Stimulated activated CD8-positive, alpha-beta memory T cell treated with anti-CD3 and anti-CD28 coated beads, Interleukin-2, amount 100 ng/mL, for 48 hours (primary cell): Measurements from ENCODE around the gene MLST8.
"Not testable (repeated sequence)": the region's sequence is repeated elsewhere in the genome, so short reads cannot be mapped to it uniquely, and the experiment has no call there.

Experiments
- DNase-seq, 2 donors: peaks; one replicate each; pipeline ENCODE4 v3.0.0-alpha.2; 2020; ENCODE audit warnings: low read depth in 2 of 2

Gene MLST8

DNA sequence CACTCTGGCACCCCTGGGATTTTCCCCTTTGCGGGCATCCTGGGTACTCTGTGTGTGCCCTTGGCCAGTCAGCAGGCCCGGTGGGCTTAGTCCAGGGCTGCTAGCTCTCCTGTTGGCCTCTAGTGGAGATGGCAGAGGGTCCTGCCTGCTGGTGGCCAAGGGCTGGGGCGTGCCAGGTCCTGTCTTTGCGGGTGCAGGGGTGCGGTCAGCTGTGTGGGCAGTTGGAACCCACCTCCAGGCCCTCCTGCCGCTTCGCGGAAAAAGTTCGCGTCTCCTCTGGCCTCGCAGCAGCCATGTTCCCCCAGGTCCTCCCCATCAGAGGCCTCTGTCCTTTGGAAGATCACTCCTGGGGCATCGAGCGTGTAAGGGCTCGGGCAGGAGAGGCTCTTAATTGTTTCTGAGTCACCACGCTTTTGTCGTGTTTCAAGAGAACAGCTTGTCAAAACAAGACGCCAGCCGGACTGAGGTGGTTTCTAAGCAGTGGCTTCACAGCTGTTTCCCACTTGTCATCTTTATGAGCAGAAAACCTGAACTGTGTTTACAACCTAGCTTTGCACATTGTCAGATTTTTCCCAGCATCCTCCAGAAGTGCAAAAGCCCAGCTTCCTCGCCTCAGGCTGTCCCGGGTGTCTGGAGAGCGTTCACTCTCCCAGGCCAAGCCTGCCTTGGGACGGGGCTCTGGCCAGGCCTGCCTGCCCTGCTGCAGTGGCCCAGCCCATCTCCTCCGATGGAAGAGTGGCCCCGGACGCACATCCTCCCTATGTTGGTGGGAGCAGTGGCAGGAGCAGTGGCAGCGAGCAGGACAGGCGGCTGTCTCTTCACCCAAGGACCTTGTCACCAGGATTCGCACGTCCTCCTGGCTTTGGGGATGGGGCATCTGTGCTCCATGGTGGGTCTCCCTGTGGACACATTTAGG, 26.0 kb downstream of the MLST8 start:
- DNase-seq, result no peak

DNA sequence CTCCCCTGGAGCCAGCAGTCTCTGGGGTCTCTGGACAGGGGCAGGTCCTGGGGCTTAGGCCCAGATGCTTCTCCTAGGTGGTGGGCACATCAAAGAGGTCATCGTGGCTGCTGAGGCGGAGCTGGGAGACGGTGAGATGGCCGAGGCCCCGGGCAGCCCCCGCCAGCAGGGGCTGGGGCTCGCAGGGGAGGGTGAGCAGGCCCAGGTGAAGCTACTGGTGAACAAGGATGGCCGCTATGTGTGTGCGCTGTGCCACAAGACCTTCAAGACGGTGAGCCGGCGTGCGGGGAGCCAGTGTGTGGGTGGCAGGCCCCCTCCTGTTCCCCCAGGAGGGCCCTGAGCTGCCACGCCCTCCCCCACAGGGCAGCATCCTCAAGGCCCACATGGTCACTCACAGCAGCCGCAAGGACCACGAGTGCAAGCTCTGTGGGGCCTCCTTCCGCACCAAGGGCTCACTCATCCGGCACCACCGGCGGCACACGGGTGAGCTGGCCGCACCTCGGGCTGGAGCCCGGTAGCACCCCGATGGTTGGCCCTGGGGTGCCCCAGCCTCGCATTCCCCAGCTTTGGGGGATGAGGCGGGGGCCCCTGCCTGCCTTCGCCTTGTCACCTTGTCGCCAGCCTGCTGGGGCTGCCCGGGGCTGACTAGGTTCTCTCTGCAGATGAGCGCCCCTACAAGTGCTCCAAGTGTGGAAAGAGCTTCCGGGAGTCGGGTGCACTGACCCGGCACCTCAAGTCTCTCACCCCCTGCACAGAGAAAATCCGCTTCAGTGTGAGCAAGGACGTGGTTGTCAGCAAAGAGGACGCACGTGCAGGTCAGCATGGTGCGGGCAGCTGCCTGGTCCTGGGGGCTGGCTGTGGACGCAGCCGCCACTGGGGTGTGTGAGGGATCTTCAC, 27.1 kb downstream of the MLST8 start:
- no peak for DNase-seq

DNA sequence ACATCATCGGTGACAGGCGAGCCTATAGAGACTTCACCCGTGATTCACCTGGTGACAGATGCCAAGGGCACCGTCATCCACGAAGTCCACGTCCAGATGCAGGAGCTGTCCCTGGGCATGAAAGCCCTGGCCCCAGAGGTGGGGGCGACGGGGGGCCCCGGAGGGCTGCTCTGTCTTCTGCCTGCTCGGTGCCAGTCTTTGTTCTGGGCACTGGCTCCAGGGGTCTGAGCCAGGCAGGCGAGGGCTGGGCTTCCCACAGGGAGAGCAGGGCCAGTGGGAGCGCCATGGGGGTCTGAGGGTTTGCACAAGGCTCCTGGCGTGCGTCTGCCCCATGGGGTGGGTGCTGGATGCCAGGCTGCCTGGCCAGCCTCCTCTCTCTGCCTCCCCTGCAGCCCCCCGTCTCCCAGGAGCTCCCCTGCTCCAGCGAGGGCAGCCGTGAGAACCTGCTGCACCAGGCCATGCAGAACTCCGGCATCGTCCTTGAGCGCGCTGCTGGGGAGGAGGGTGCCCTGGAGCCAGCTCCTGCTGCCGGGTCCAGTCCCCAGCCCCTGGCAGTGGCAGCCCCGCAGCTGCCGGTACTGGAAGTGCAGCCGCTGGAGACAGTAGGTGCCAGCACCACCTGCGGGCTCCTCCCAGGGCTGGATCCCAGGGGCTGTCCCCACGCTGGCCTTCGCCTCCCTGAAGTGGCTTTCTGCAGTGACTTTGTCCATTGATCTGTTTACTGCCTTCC, 28.0 kb downstream of the MLST8 start:
- no peak for DNase-seq

DNA sequence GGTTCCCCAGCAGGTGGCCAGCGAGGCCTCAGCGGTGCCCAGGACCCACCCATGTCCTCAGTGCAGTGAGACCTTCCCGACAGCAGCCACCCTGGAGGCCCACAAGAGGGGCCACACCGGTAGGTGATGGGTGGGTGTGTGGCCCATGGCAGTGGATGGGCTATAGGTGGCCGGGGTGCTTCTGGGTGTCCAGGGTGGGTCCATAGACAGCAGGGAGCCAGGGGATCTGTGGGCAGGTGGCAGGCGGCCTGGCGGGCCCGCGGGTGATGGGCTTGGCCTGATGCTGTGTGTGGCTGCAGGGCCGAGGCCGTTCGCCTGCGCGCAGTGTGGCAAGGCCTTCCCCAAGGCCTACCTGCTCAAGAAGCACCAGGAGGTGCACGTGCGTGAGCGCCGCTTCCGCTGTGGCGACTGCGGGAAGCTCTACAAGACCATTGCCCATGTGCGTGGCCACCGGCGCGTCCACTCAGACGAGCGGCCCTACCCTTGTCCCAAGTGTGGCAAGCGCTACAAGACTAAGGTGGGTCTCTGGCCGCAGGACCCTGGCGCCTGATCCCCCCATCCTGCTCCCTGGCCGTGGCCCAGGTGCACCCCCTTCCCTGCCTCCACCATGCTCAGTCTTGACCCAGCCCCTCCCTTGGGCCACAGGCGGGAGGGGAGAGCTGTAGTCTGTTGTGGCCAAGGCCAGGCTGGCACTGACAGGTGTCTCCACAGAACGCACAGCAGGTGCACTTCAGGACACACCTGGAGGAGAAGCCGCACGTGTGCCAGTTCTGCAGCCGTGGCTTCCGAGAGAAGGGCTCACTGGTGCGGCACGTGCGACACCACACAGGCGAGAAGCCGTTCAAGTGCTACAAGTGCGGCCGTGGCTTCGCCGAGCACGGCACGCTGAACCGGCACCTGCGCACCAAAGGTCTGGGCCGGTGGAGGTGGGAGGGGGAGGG, 28.9 kb downstream of the MLST8 start:
- no peak for DNase-seq

DNA sequence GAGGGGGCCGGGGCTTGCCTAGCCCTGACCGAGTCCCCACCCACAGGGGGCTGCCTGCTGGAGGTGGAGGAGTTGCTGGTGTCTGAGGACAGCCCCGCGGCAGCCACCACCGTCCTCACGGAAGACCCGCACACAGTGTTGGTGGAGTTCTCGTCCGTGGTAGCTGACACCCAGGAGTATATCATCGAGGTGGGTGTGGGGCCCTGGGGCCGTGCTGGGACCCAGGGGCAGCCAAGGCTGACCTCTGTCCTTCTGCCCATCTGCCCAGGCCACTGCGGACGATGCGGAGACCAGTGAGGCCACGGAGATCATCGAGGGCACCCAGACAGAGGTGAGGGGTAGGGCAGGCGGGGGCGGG, 29.5 kb downstream of the MLST8 start:
- DNase-seq, result no peak

DNA sequence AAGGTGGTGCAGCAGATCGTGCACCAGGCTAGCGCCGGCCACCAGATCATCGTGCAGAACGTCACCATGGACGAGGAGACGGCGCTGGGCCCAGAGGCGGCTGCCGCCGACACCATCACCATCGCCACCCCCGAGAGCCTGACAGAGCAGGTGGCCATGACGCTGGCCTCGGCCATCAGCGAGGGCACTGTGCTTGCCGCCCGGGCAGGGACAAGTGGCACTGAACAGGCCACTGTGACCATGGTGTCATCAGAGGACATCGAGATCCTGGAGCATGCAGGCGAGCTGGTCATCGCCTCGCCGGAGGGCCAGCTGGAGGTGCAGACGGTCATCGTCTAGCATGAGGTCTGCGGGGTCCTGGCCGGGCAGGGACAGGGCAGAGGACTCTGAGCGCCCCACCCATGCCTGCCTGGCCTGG, 30.0 kb downstream of the MLST8 start:
- no peak for DNase-seq

DNA sequence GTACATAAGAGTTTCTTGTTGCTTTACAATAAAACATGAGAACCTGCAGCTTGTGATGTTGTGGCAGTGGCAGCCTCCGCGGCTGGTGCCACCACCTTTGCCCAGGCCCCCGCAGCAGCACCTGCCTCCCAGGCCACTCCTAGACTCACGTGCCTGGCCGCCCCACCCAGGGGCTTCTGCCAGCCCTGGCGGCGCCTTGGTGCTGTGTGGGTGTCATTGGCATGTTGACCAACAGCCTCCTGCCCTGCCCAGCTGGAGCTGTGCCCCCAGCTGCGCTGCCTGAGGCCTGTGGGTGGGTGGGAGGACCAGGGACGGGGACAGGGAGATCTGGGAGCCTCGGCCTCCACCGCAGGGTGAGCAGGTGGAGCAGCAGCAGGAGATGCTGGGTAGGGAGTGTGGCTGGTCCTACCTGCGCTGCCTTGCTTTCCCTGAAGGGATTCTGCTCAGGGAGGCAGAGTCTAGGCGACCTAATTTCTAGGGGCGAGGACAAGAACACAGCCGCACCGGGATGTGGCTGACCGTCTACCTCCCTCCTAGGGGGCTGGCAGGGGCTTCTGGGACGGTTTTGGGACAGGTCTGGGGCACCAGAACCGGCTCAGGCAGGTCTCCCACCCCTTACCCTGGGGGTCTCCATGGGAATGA, 30.6 kb downstream of the MLST8 start:
- no peak for DNase-seq

DNA sequence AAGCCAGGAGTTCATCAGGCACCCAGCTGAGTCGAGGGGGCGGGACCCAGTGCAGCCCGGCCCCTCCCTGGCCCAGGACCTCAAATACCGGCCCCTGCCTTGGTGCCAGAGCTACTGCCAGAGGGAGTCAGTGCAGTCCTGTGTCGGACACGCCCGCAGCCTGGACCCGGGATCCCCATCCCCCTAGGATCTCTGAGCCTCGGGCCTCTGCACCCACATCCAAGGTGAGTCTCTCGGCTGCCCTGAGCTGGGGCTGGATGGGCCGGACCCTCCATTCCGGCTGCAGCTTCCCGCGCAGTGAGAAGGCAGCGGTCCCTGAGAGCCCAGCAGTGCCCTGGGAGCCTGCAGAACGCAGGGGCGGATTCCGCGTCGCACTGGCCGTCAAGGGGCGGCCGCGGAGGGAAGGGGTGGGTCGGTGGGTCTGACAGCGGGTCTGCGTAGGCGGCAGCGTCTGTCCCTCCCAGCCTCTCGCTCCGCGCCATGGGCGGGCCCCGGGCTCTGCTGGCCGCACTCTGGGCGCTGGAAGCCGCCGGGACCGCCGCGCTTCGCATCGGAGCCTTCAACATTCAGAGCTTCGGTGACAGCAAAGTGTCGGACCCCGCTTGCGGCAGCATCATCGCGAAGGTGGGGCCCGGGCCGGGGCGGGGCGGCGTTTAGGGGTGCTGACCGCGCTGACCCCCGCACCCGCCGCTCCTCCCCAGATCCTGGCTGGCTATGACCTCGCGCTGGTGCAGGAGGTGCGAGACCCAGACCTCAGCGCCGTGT, 31.3 kb downstream of the MLST8 start, which contains the start of gene DNASE1L2:
Gene DNASE1L2, plus strand, starts transcription at position 108 of the 765 bp plus-strand sequence. Its CDS starts 373 bp downstream, at position 481.
- DNase-seq, result no peak

DNA sequence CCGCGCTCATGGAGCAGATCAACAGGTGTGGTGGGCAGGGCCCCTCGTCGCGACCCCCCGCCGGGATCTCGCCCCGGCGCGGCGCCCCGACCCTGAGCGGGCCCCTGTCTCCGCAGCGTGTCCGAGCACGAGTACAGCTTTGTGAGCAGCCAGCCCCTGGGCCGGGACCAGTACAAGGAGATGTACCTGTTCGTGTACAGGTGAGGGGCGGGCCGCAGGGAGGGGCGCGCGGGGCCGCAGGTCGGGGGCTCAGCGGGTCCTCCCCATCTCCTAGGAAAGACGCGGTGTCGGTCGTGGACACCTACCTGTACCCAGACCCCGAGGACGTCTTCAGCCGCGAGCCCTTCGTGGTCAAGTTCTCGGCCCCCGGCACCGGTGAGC, 31.8 kb downstream of the MLST8 start:
- DNase-seq, result no peak

DNA sequence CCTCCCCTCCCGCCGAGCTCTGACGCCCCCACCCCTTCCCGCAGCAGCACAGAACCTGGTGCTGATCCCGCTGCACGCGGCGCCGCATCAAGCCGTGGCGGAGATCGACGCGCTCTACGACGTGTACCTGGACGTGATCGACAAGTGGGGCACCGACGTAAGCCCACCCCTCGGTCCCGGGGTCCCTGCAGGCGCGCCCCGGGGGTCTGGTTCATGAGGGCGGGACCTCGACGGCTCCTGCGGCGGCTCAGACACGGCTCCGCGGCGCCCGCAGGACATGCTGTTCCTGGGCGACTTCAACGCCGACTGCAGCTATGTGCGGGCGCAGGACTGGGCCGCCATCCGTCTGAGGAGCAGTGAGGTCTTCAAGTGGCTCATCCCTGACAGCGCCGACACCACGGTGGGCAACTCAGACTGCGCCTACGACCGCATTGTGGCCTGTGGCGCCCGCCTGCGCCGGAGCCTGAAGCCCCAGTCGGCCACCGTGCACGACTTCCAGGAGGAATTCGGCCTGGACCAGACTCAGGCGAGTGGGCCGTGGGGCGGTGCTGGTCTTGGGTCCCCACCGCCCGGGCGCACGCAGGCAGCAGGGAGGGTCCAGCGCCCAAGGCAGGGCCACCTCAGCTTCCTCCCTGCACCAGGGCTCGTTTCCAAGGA, 32.4 kb downstream of the MLST8 start:
- no peak for DNase-seq

DNA sequence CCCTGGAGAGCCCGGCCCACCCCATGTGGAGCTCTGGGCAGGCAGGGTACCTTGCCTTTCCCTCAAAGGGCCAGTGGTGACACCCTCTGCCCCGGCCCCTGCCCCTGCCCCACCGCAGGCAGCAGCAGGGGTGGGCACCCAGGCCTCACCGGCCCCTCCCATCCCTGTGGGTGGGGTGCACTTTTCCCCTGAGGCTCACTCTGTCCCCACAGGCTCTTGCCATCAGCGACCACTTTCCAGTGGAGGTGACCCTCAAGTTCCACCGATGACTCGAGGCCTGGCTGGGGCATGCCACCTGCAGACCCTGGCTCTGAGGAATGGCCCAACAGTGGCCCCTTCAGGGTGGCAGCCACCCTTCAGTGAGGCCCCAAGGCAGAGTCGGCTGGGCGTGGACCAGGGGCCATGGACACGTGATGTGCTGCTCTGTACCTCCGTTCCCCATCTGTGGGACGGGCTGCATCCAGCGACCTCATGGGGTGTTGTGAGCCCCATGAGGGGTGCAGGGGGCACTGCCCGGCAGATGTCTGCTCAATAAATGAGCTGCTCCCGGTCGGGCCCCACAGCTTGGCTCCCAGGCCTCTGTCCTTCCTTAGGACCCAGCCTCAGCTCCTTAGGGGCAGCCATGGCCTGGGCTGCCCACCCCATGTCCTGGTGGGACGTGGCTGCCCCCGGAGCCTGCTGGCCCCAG, 33.0 kb downstream of the MLST8 start:
- no peak for DNase-seq

DNA sequence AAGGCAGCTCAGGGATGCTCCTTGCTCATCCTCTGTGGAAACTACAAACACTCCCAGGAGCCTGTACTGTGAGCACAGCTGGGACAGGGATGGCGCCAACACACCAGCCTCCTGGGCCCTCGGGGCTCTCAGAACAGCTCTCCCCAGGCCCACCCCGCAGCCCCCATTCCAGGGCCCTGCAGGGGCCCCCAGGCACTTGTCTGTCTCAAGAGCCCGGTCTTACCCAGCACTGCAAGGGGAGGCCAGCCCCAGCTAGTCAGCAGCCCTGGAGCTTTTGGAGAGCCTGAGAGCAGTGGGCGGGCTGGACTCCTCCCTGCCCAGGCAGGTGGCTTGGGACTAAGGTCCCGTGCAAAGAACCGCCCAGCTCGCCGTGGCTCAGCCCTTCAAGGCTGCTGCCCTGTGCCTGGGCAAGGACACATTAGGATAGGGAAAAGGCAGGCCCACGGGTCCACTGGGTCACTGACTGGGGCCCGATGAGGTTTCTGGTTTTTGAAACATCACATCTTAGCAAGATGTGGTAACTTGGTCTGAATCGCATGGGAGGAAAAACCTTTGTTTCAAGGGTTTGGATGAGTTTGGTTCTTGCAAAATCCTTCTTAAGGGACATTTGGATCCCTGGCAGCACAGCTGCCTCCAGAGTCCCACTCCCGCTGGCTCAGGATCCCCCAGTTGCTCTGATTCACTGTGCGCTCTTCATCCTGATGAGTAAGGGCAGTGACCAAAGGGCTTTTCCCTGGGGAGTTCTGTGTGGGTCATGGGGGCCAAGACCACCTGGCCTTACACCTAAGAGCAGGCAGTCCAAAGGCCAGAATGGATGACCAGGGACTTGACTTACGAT, 33.8 kb downstream of the MLST8 start:
- no peak for DNase-seq

DNA sequence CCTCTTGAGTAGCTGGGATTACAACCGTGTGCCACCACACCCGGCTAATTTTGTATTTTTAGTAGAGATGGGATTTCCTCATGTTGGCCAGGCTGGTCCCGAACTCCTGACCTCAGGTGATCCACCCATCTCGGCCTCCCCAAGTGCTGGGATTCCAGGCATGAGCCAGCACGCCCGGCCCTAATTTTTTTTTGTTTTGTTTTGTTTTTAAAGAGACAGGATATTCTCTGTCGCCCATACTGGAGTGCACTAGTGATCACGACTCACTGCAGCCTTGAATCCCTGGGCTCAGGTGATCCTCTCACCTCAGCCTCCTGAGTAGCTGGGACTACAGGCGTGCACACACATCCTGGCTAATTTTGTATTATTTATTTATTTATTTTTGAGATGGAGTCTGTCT, 35.1 kb downstream of the MLST8 start:
- not testable (repeated sequence) for DNase-seq

DNA sequence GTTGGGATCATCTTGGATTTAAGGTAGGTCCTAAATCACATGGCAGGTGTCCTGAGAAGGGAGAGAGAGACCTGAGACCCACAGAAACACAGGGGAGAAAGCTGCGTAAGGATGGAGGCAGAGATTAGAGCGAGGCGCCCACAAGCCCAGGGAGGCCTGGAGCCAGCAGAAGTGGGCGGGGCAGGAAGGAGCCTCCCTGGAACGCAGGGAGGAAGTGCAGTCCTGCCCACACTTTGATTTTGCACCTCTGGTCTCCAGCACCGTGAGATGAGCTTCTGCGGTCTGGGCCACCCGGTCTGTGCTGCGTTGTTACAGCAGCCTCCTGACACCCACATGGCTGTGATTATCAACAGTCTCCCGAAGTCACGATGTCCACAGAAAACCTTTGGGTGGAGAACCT, 37.3 kb downstream of the MLST8 start:
- DNase-seq, result no peak

DNA sequence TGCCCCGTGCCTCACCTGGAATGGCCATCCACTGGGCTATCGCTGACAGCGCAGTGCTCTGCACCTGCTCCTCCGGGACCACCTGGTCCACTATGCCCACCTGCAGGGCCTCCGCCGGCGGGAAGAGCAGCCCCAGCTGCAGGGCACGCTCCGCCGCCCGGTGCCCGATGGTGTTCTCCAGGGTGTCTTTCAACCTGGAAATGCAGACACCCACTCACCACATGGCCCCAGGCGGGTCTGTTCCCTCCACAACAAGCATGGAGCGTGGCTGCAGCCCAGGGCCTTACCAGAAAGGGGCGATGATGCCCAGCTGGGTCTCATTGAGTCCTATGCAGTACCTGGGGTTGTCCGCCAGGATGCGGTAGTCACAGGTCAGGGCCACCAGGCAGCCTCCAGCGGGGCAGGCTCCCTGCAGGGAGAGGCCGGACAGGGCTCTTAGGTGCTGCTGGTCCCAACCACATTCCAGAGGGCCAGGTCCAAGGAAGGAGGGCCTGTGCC, 37.8 kb downstream of the MLST8 start:
- no peak for DNase-seq

DNA sequence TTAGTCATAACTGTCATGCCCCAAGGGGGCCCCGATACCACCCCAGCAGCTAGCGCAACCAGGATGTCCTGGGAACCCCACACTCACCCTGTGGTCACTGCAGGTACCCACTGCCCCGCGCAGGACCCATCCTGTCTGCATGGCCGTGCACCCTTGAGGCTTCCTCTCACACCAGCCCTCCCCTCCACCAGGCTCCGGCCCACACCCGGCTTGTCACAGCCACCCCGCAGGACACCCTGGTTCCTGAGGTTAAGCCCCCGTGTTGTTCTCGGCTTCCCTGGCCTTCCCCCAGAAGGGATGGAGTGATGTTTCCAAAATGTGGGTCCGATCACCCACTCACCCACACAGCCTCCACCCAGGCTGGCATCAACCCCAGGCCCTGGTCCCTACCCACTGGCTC, 38.5 kb downstream of the MLST8 start:
- no peak for DNase-seq

DNA sequence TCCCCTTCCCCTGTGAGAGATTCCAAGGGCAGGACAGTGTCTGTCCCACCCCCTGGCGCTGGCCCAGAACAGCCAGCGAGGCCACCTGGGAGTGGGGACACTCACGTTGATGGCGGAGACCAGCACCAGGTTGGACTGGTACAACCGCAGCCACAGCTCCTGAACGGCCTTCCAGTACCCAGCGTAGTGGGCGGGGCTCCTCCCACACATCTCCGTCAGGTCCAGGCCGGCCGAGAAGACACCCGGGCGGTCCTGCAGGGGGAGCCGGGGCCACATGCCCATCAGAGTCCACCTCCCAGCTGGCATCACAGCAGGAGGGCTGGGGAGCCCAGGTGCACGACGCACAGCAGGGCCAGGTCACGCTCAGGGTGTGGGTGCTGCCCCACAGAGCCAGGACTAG, 39.0 kb downstream of the MLST8 start:
- DNase-seq, result no peak
